Upper lobe of right lung (tissue), 1 donor: Measurements from ENCODE around the gene ATP5MK. TPM values are rescaled to one million over a fixed set of nuclear protein-coding genes. Genes with fewer than 3 reads are reported as not detected.

Source experiments
- ATAC-seq: fragments of 200-7000 bp; cut with Tn5 transposase; one replicate; pipeline ENCODE4 v1.9.1; 2020; ENCODE audit warnings: mild to moderate bottlenecking, moderate library complexity
- DNase-seq: peaks from one replicate; pipeline ENCODE4 v3.0.0-alpha.2; 2020
- H3K27ac ChIP-seq: fragments of 200-600 bp; one replicate; pipeline ENCODE4 v1.8.0; 2022
- H3K27me3 ChIP-seq: fragments of 200-600 bp; one replicate; pipeline ENCODE4 v1.8.0; 2022; ENCODE audit warnings: mild to moderate bottlenecking
- H3K36me3 ChIP-seq: fragments of 200-600 bp; one replicate; pipeline ENCODE4 v1.8.0; 2022
- H3K4me1 ChIP-seq: fragments of 200-600 bp; one replicate; pipeline ENCODE4 v1.8.0; 2022
- H3K4me3 ChIP-seq: fragments of 200-600 bp; one replicate; pipeline ENCODE4 v1.8.0; 2022; ENCODE audit warnings: mild to moderate bottlenecking
- H3K9me3 ChIP-seq: fragments of 200-600 bp; one replicate; pipeline ENCODE4 v1.8.0; 2022
- CTCF ChIP-seq: fragments of 200-600 bp; IDR thresholded peaks from one replicate; pipeline ENCODE4 v1.8.0; 2022; ENCODE audit warnings: antibody characterized with exemption
- intact Hi-C: fragments of 100-400 bp; cut with DNase I; formaldehyde crosslinking; loops from one replicate; pipeline ENCODE4 v1.11.0; 2022
- long read RNA-seq: library from polyadenylated mRNA; unstranded; transcript quantifications from one replicate; pipeline ENCODE4 v2.0.0, GENCODE V29; 2021
- total RNA-seq: library from RNA; stranded (reverse); fragmentation: NEBNext Ultra II Directional; extraction: Animal tissue kit (Norgen Biotek cat#: 25700); gene quantifications from one replicate; pipeline ENCODE4 v1.2.1, GENCODE V29; 2021
- donor health status: DM: no; HTN: yes; CAD: no; lungs with severe emphysema.

Gene ATP5MK
- total RNA-seq = 206 TPM
- long read RNA-seq, transcript ATP5MD-201 (4 exons, 364 nt) = major isoform, 36 of 42 reads
- long read RNA-seq, partial matches to known transcripts = 0 of 42 reads
- long read RNA-seq, other reads (novel, unspliced or antisense) = 2 of 42 reads

- intact Hi-C loops = no loop called here
- DNase-seq = peak; percentile 98
- H3K4me1 ChIP-seq = peaks cover 21% of the 10 kb centered on the region
- no peaks in the 10 kb centered on the region for H3K27me3 ChIP-seq
- peak within 1 kb of the TSS; percentile 85 for H3K27ac ChIP-seq
- H3K9me3 ChIP-seq = no peaks in the 10 kb centered on the region
- peak; percentile 100 for ATAC-seq
- peak within 1 kb of the TSS; percentile 76 for H3K4me3 ChIP-seq
- TF ChIP-seq CTCF = peak; percentile 20
- peaks cover 44% of the 10 kb centered on the region for H3K36me3 ChIP-seq
Observed at GRCh38 chr10:103396067-103396788, at the start of gene ATP5MK, which contains the start of gene PDCD11. ATP5MK (minus strand) TSS chr10:103396475; CDS start chr10:103392457, 4,018 bp downstream. PDCD11 (plus strand) TSS chr10:103396626; CDS start chr10:103398427, 1,801 bp downstream.

GRCh38 chr10:103445366-103445765 is 49.1 kb upstream of the ATP5MK start:
- Histone ChIP-seq H3K27me3 (no peaks in the 10 kb centered on the region), H3K4me3 (no peak overlapping the region), H3K27ac (peak overlapping the region; percentile 83), H3K36me3 (peaks cover 93% of the 10 kb centered on the region), H3K9me3 (no peaks in the 10 kb centered on the region), H3K4me1 (peaks cover 48% of the 10 kb centered on the region)
- DNase-seq (no peak), ATAC-seq (no peak)
- TF ChIP-seq CTCF = no peak
- intact Hi-C loops = no loop called here

- peaks cover 39% of the 10 kb centered on the region for H3K4me1 ChIP-seq
- H3K27me3 ChIP-seq = no peaks in the 10 kb centered on the region
- DNase-seq (no peak), ATAC-seq (no peak)
- H3K9me3 ChIP-seq = no peaks in the 10 kb centered on the region
- peaks cover 93% of the 10 kb centered on the region for H3K36me3 ChIP-seq
- intact Hi-C loops = no loop called here
- H3K4me3 ChIP-seq = no peak overlapping the region
- no peak for TF ChIP-seq CTCF
- no peak overlapping the region for H3K27ac ChIP-seq
Observed at GRCh38 chr10:103444478-103444877, 48.2 kb upstream of the ATP5MK start.

- H3K4me1 ChIP-seq = peaks cover 30% of the 10 kb centered on the region
Observed at GRCh38 chr10:103443475-103444185, 47.4 kb upstream of the ATP5MK start.

GRCh38 chr10:103442031-103442461 is 45.8 kb upstream of the ATP5MK start:
- DNase-seq (no peak), ATAC-seq (peak; percentile 48)
- Histone ChIP-seq H3K36me3 (peaks cover 93% of the 10 kb centered on the region), H3K9me3 (no peaks in the 10 kb centered on the region), H3K27me3 (no peaks in the 10 kb centered on the region), H3K4me3 (no peak overlapping the region), H3K27ac (no peak overlapping the region), H3K4me1 (peaks cover 19% of the 10 kb centered on the region)
- no peak for TF ChIP-seq CTCF
- intact Hi-C loops = no loop called here

More at GRCh38 chr10:103443475-103444185, 47.4 kb upstream of the ATP5MK start:
- ATAC-seq (no peak), DNase-seq (no peak)
- Histone ChIP-seq H3K36me3 (peaks cover 93% of the 10 kb centered on the region), H3K27me3 (no peaks in the 10 kb centered on the region), H3K4me3 (no peak overlapping the region), H3K9me3 (no peaks in the 10 kb centered on the region), H3K27ac (no peak overlapping the region)
- intact Hi-C loops = no loop called here
- no peak for TF ChIP-seq CTCF
